Caki2 (cell line): Measurements from ENCODE around the gene C9orf50. TPM values are rescaled to one million over a fixed set of nuclear protein-coding genes. Genes with fewer than 3 reads are reported as not detected.

Source experiments
- DNase-seq: peaks from one replicate; pipeline ENCODE4 v3.0.0-alpha.2; 2015; ENCODE audit warnings: low read depth
- in situ Hi-C: cut with HindIII; loops from 2 replicates; pipeline ENCODE4 v1.10.0; 2016; ENCODE audit warnings: low sequenced_read_pairs, low pct_unique_long_range_greater_than_20kb, mixed read lengths
- total RNA-seq: library from RNA; depleted of rRNA; stranded (reverse); fragments of >200 nt; shearing (Covaris generic); gene quantifications from 2 replicates; pipeline ENCODE4 v1.2.3, GENCODE V29; 2014; ENCODE audit warnings: low replicate concordance; rRNA removed

Gene C9orf50
- total RNA-seq, 1 experiment from 2014 or later, result not detected

DNA sequence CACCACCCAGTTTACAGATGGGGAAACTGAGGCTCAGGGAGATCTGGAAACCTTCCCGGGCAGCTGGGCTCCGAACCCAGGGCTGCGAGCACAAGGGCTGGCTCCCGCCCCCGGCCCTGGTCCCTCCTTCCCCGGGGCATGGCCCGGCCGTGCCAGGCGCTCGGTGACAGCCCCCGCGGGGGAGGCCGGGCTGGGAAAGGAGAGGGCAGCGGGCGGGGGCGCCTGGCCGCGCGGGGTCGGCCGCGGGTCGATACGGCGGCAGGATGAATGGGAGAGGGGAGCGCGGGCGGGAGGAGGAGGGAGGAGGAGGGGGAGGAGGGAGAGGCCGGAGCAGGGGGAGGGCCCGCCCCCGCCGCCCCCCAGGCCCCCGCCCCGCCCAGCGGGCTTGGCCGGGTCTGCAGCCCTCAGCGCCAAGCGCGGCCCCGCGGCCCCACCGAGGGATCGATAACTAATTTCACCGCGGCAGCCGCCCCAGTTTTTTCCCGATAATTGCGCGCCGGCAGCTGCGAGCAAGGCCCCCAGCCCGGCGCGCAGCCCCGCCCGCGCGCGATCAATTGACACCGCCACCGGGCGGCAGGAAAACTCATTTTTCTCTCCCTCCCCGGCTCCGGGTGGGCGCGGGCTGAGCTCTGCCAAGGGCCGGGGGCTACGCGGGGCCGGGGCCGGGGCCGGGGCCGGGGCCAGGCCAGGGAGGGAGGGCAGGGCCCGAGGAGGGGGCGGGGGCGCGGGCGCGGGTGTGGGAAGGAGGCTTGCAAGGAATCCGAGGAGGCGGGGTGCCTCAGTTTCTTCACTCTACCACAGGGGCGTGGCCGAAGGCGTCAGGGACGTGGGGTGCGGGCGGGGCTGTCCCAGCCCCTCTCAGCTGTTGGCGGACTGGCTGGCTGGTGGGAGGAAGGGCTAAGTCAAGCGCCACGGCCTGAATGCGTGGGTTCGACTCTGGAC is 52.1 kb downstream of the C9orf50 start:
- in situ Hi-C loops, result no loop called here
- DNase-seq, result no peak

DNA sequence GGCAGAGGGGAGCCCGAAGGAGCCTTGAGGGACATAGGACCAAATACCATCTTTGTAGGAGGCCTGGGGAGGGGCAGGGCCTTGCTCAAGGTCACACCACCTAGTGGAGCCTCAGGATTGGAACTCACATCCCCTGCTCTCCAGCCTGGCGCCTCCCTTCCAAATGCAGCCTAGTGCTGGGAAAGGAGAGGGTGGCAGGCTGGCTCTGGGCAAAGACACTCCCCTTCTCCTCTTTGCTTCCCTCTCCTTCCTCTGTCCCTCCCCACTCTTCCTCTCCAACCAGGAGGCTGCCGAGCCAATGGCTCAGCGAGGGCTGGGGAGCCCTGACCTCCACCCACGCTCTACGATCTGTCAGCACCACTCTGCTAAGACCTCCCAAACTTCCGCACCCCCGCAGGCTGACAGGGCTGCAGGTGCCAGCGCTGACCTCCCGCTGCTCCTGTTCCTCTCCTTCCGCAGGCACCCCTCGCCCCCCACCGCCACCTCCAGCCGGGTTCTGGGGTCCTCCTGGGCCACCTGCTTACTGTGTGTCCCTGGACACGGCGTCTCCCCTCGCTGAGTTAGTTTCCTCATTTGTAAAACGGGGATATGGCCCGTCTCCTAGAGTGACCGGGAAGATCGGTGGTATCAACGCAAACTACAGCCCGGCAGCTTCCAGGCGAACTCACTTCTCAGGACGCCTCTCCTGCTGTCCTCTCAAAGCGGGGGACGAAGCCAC is 52.9 kb downstream of the C9orf50 start:
- peak; percentile 48 for DNase-seq
- in situ Hi-C loops, result no loop called here

DNA sequence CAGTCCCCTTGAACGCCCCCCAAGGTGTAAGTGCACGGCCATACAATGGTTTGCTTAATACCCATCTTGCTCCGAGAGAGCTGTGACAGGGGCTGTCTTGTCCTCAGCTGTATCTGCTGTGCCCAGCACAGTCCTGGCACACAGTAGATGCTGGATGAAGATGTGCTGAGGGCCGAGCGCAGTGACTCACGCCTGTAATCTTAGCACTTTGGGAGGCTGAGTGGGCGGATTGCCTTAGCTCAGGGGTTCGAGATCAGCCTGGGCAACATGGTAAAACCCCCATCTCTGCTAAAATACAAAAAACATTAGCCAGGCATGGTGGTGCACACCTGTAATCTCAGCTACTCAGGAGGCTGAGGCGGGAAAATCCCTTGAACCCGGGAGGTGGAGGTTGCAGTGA is 53.6 kb downstream of the C9orf50 start:
- no peak for DNase-seq
- in situ Hi-C loops, result no loop called here

DNA sequence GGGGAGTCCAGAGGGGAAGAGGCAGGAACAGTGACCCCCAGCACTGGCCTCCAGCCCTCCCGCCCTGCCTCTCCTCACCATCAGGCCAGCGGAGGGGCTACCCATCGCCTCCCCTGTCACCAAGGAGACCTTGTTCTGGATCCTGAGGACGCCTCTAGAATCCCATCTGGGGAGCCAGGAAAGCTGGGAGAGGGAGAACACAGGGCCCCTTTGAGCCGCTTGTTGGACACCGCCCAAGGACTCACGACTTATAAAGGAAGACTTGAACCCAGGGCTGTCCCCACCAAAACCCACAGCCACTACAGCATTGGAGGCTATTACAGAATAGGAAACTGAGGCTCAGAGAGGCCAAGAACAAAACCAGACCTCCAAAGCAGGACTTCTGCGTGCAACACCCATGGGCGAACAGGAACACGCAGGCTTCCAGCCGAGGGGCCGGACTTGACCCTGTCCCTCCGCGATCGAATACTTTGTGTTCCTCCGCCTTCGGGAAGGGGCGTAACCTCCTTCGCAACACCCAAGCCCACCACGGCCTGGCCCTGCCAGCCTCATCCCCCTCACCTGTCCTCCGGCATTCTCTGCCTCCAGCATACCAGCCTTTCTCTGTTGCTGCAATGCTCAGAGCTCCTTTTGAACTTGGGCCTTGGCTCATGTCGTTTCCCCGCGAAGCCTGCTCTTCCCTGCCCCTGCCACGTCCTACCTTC is 54.2 kb downstream of the C9orf50 start:
- DNase-seq, result no peak
- in situ Hi-C loops, result no loop called here

DNA sequence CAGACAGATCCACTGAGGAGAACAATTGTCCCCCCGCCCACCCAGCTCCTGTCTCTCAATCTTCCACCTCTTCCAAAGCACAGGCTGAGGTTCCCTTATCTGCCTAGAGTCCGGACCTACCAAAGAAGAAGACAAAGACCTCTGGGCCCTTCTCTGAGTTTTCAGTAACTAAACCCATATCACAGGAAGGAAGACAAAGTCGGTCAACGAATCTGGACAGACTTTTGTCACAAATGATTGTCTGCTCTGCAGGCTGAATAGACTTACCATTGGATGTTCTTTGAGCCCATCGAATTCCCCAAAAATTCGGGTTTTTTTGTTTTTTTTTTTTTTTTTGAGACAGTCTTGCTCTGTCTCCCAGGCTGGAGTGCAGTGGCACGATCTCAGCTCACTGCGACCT is 58.0 kb downstream of the C9orf50 start:
- in situ Hi-C loops, result no loop called here
- DNase-seq, result no peak

DNA sequence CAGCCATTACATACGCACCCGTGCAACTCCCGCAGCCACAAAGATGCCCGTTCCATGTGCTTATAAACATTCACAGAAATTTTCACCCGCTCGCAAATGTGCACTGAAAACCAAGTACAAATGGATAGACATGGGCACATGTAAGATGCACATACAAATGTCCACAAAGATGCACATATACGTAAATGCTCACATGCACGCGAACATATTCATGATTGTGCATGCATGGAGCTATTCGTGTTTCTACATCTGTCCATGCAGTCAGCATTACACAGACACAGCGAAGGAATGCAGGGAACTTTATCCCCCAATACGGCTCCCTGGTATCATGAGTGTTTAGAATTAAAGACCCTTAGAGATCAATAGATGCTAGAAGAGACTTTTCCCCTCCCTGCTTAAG is 58.4 kb downstream of the C9orf50 start:
- no peak for DNase-seq
- in situ Hi-C loops, result no loop called here

Other genes starting within 250 kb of the C9orf50 start
- gene NTMT1, start 5.1 kb upstream of the C9orf50 start, total RNA-seq, result 67.2 and 70.5 TPM in 2 replicates
- 23.1 and 34.4 TPM in 2 replicates for gene ASB6, start 21.1 kb upstream of the C9orf50 start, total RNA-seq
- 3.0 and 7.6 TPM in 2 replicates for gene PRRX2, start 44.5 kb upstream of the C9orf50 start, total RNA-seq
- 44.9 and 54.4 TPM in 2 replicates for gene PTGES, start 131.9 kb upstream of the C9orf50 start, total RNA-seq
- 19.3 and 63.0 TPM in 2 replicates for gene TOR1B, start 182.1 kb upstream of the C9orf50 start, total RNA-seq
- gene TOR1A, start 203.0 kb upstream of the C9orf50 start, total RNA-seq, result 31.2 and 38.7 TPM in 2 replicates
- gene C9orf78, start 214.2 kb upstream of the C9orf50 start, total RNA-seq, result 34.7 and 37.9 TPM in 2 replicates
- 13.5 and 26.4 TPM in 2 replicates for gene USP20, start 214.4 kb upstream of the C9orf50 start, total RNA-seq